Loucy (cell line): ENCODE measurements around the gene HEXD.

Experiments used
- H2AFZ ChIP-seq: fragments of 200-600 bp; sonication (generic); 2 replicates; pipeline ENCODE4 v1.6.0; 2016; ENCODE audit warnings: antibody characterized with exemption, mild to moderate bottlenecking, low read length, moderate library complexity
- H3F3A ChIP-seq: fragments of 200-600 bp; 2 replicates; pipeline ENCODE4 v1.6.0; 2016; ENCODE audit warnings: antibody characterized with exemption, low read depth, mild to moderate bottlenecking
- H3K27me3 ChIP-seq: fragments of 200-600 bp; sonication (generic); 2 replicates; pipeline ENCODE4 v1.6.1; 2014; ENCODE audit warnings: low read length, mild to moderate bottlenecking; ENCODE audit not compliant: insufficient read depth, poor library complexity, severe bottlenecking
- H3K36me3 ChIP-seq: fragments of 200-600 bp; sonication (generic); 2 replicates; pipeline ENCODE4 v1.6.1; 2016; ENCODE audit warnings: low read length; ENCODE audit not compliant: insufficient read depth
- H3K4me1 ChIP-seq: fragments of 200-600 bp; sonication (generic); 2 replicates; pipeline ENCODE4 v1.5.1; 2014; ENCODE audit warnings: low read length, mild to moderate bottlenecking; ENCODE audit not compliant: insufficient read depth, poor library complexity, severe bottlenecking
- H3K4me2 ChIP-seq: fragments of 200-600 bp; sonication (generic); 2 replicates; pipeline ENCODE4 v1.6.0; 2014; ENCODE audit warnings: antibody characterized with exemption, low read length, low read depth, mild to moderate bottlenecking; ENCODE audit not compliant: poor library complexity, severe bottlenecking
- H3K4me3 ChIP-seq: fragments of 200-600 bp; sonication (generic); 2 replicates; pipeline ENCODE4 v1.5.1; 2014; ENCODE audit warnings: low read length, mild to moderate bottlenecking, mixed read lengths; ENCODE audit not compliant: poor library complexity, severe bottlenecking
- H3K79me2 ChIP-seq: fragments of 200-600 bp; sonication (generic); 2 replicates; pipeline ENCODE4 v1.6.1; 2014; ENCODE audit warnings: low read length; ENCODE audit not compliant: insufficient read depth
- H3K9ac ChIP-seq: fragments of 200-600 bp; sonication (generic); 2 replicates; pipeline ENCODE4 v1.6.0; 2014; ENCODE audit warnings: mild to moderate bottlenecking, low read depth, low read length, moderate library complexity; ENCODE audit not compliant: poor library complexity, severe bottlenecking
- H3K9me2 ChIP-seq: fragments of 200-600 bp; sonication (generic); replicated peaks from 2 replicates; pipeline ENCODE4 v1.6.1; 2016; ENCODE audit warnings: low read depth, low read length, mixed read lengths
- H3K9me3 ChIP-seq: fragments of 200-600 bp; sonication (generic); 2 replicates; pipeline ENCODE4 v1.6.1; 2014; ENCODE audit warnings: mild to moderate bottlenecking, antibody characterized with exemption, low read length, low read depth; ENCODE audit not compliant: insufficient read depth
- H4K20me1 ChIP-seq: fragments of 200-600 bp; sonication (generic); 2 replicates; pipeline ENCODE4 v1.6.0; 2014; ENCODE audit warnings: antibody characterized with exemption, low read length, mild to moderate bottlenecking; ENCODE audit not compliant: insufficient read depth, poor library complexity, severe bottlenecking
- EZH2phosphoT487 ChIP-seq: fragments of 200-600 bp; IDR thresholded peaks from 2 replicates; pipeline ENCODE4 v1.6.1; 2018; ENCODE audit warnings: antibody characterized with exemption, mild to moderate bottlenecking, moderate library complexity, borderline replicate concordance
- TF ChIP-seq, protein P1 (sequence below): fragments of 200-600 bp; sonication (generic); conservative IDR thresholded peaks from 2 replicates; pipeline ENCODE4 v1.5.1; 2014; ENCODE audit warnings: mild to moderate bottlenecking, antibody characterized with exemption, low read length

Gene HEXD

GRCh38 chr17:82474223-82475010 lies 56.3 kb downstream of the HEXD start:
- no peak for TF ChIP-seq EZH2phosphoT487
- TF ChIP-seq, protein P1, sequence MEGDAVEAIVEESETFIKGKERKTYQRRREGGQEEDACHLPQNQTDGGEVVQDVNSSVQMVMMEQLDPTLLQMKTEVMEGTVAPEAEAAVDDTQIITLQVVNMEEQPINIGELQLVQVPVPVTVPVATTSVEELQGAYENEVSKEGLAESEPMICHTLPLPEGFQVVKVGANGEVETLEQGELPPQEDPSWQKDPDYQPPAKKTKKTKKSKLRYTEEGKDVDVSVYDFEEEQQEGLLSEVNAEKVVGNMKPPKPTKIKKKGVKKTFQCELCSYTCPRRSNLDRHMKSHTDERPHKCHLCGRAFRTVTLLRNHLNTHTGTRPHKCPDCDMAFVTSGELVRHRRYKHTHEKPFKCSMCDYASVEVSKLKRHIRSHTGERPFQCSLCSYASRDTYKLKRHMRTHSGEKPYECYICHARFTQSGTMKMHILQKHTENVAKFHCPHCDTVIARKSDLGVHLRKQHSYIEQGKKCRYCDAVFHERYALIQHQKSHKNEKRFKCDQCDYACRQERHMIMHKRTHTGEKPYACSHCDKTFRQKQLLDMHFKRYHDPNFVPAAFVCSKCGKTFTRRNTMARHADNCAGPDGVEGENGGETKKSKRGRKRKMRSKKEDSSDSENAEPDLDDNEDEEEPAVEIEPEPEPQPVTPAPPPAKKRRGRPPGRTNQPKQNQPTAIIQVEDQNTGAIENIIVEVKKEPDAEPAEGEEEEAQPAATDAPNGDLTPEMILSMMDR = no peak

DNA sequence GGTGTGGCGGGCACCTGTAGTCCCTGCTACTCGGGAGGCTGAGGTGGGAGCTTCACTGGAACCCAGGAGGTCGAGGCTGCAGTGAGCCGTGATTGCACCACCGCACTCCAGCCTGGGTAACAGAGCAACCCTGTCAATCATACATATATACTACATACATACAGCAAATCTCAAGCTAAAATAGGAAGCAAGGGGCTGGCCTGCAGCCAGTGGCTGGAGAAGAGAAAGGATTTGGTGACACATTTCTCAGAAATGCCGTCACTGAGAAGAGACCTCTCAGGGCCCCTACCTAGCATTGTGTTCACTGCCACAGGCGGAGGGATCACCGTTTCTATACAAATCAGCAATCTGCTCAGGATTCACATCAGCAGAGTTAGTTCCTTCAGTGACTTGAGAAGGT lies 57.3 kb downstream of the HEXD start:
- H3K4me3 ChIP-seq = no peak overlapping the region
- peaks cover 12% of the 10 kb centered on the region for H4K20me1 ChIP-seq
- no peaks in the 10 kb centered on the region for H3K27me3 ChIP-seq
- H3K9ac ChIP-seq = no peak overlapping the region
- H3K9me2 ChIP-seq = no peaks in the 10 kb centered on the region
- H3K36me3 ChIP-seq = peaks cover 68% of the 10 kb centered on the region
- peaks cover 13% of the 10 kb centered on the region for H3K4me1 ChIP-seq
- H3K79me2 ChIP-seq = peaks cover 4% of the 10 kb centered on the region; the same call in 1 of the 2 replicates
- H3F3A ChIP-seq = no peaks in the 10 kb centered on the region
- TF ChIP-seq, protein P1 = no peak
- TF ChIP-seq EZH2phosphoT487 = no peak
- H2AFZ ChIP-seq = no peak overlapping the region
- H3K4me2 ChIP-seq = no peak overlapping the region
- H3K9me3 ChIP-seq = no peaks in the 10 kb centered on the region

More at GRCh38 chr17:82474223-82475010, 56.3 kb downstream of the HEXD start:
- Histone ChIP-seq H3K4me2 (no peak overlapping the region), H3K27me3 (no peaks in the 10 kb centered on the region), H3K9ac (no peak overlapping the region), H3F3A (no peaks in the 10 kb centered on the region), H2AFZ (no peak overlapping the region), H3K9me3 (no peaks in the 10 kb centered on the region), H3K36me3 (peaks cover 64% of the 10 kb centered on the region), H3K79me2 (peaks cover 4% of the 10 kb centered on the region; the same call in 1 of the 2 replicates), H3K9me2 (no peaks in the 10 kb centered on the region), H3K4me1 (peaks cover 12% of the 10 kb centered on the region), H3K4me3 (no peak overlapping the region), H4K20me1 (peaks cover 12% of the 10 kb centered on the region)

DNA sequence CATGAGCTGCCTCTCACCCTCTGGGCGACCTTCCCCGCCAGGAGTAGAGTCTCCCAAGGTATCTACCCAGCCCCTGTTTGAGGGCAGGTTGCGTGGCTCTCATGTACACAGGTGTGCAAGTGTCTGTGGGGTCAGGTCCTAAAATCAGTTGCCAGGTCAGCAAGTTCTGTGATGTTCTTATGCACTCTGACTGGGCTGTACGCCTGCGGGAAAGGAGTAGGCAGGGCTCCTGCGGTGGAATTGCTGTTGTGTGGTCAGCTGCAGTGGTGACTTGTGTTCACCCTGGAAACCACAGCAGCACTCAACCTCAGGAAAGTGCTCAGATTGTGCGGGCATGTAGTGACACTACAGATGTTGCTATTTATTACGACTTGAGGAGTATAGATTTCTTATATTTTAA lies 59.8 kb downstream of the HEXD start:
- H3K36me3 ChIP-seq = peaks cover 82% of the 10 kb centered on the region
- no peak overlapping the region for H3K4me3 ChIP-seq
- no peak overlapping the region for H3K9ac ChIP-seq
- no peaks in the 10 kb centered on the region for H3K27me3 ChIP-seq
- no peaks in the 10 kb centered on the region for H3K9me3 ChIP-seq
- peaks cover 13% of the 10 kb centered on the region for H3K4me1 ChIP-seq
- H3K4me2 ChIP-seq = no peak overlapping the region
- TF ChIP-seq, protein P1 = no peak
- no peak for TF ChIP-seq EZH2phosphoT487
- H3K79me2 ChIP-seq = peaks cover 4% of the 10 kb centered on the region; the same call in 1 of the 2 replicates
- no peaks in the 10 kb centered on the region for H3K9me2 ChIP-seq
- no peak overlapping the region for H2AFZ ChIP-seq
- peaks cover 12% of the 10 kb centered on the region for H4K20me1 ChIP-seq
- H3F3A ChIP-seq = no peaks in the 10 kb centered on the region
